CD14-positive monocyte (primary cell): ENCODE measurements around the gene RGS19. TPM values are rescaled to one million over a fixed set of nuclear protein-coding genes. Genes with fewer than 3 reads are reported as not detected.

Experiments used
- DNase-seq, 3 donors: peaks; one replicate each; pipeline ENCODE4 v3.0.0-alpha.2; 2011 to 2022
- H2AFZ ChIP-seq: 2 replicates; pipeline ENCODE4 v1.6.0; 2012; ENCODE audit warnings: mild to moderate bottlenecking, low read depth, low read length, inconsistent platforms; ENCODE audit not compliant: insufficient read depth, poor library complexity, severe bottlenecking
- H3K27ac ChIP-seq, 2 donors: 1 replicate in 1 of 2; 2 replicates in 1 of 2; pipeline ENCODE4 v1.5.1; 2012 to 2013; ENCODE audit warnings: low read length in 2 of 2, control low read depth in 1 of 2, inconsistent platforms in 1 of 2, low read depth in 1 of 2, mild to moderate bottlenecking in 1 of 2
- H3K27me3 ChIP-seq, 2 donors: one replicate each; pipeline versions ENCODE4 v1.6.0 to v1.6.1; 2011 to 2013; ENCODE audit warnings: low read length in 2 of 2; ENCODE audit not compliant: control insufficient read depth in 2 of 2, insufficient read depth in 2 of 2
- H3K36me3 ChIP-seq, 2 donors: replicated peaks in 1 of 2; 1 replicate in 1 of 2; 2 replicates in 1 of 2; pipeline versions ENCODE4 v1.5.1 to v1.6.1; 2012 to 2013; ENCODE audit warnings: low read length in 2 of 2, control low read depth in 1 of 2, inconsistent platforms in 1 of 2, mild to moderate bottlenecking in 1 of 2; ENCODE audit not compliant: insufficient read depth in 2 of 2, control insufficient read depth in 1 of 2
- H3K4me1 ChIP-seq, 2 donors: 1 replicate in 1 of 2; 2 replicates in 1 of 2; pipeline versions ENCODE4 v1.5.1 to v1.6.1; 2012 to 2013; ENCODE audit warnings: low read length in 2 of 2, control low read depth in 1 of 2, inconsistent platforms in 1 of 2, mild to moderate bottlenecking in 1 of 2, moderate library complexity in 1 of 2; ENCODE audit not compliant: insufficient read depth in 2 of 2, control insufficient read depth in 1 of 2
- H3K4me2 ChIP-seq: replicated peaks from 2 replicates; pipeline ENCODE3; 2012; ENCODE audit warnings: low read length, moderate library complexity, mild to moderate bottlenecking; ENCODE audit not compliant: poor library complexity, severe bottlenecking; ENCODE audit errors: extremely low read depth
- H3K4me3 ChIP-seq, 3 experiments: fragments of 200-600 bp in 1 of 3; sonication (generic) in 1 of 3; replicated peaks in 1 of 3; 1 replicate in 2 of 3; 2 replicates in 1 of 3; pipeline ENCODE4 v1.5.1; 2011 to 2013; ENCODE audit warnings: low read length in 3 of 3, mild to moderate bottlenecking in 3 of 3, control low read depth in 2 of 3, low read depth in 2 of 3, inconsistent platforms in 1 of 3, moderate library complexity in 1 of 3
- H3K79me2 ChIP-seq: 2 replicates; pipeline ENCODE4 v1.6.0; 2012; ENCODE audit warnings: mild to moderate bottlenecking, control low read depth, inconsistent platforms, low read length, moderate library complexity; ENCODE audit not compliant: insufficient read depth
- H3K9ac ChIP-seq: 2 replicates; pipeline ENCODE4 v1.6.0; 2017; ENCODE audit warnings: low read length, mild to moderate bottlenecking; ENCODE audit not compliant: insufficient read depth, poor library complexity, severe bottlenecking
- H3K9me3 ChIP-seq, 2 donors: replicated peaks in 1 of 2; 1 replicate in 1 of 2; 2 replicates in 1 of 2; pipeline versions ENCODE4 v1.5.1 to v1.6.1; 2012 to 2013; ENCODE audit warnings: low read length in 2 of 2, control low read depth in 1 of 2; ENCODE audit not compliant: control insufficient read depth in 1 of 2, insufficient read depth in 1 of 2
- H4K20me1 ChIP-seq: 2 replicates; pipeline ENCODE4 v1.6.0; 2012; ENCODE audit warnings: mild to moderate bottlenecking, low read length, control low read depth, moderate library complexity; ENCODE audit not compliant: insufficient read depth
- H3K27ac Mint-ChIP-seq, 7 donors: one replicate each; pipeline ENCODE4 v1.8.0; 2020; ENCODE audit warnings: mild to moderate bottlenecking in 7 of 7, mixed read lengths in 7 of 7, moderate library complexity in 6 of 7, inconsistent platforms in 2 of 7
- H3K27me3 Mint-ChIP-seq, 3 donors: one replicate each; pipeline ENCODE4 v1.8.0; 2021 to 2022; ENCODE audit warnings: low read depth in 3 of 3, mild to moderate bottlenecking in 3 of 3, mixed read lengths in 3 of 3, moderate library complexity in 3 of 3, inconsistent platforms in 1 of 3
- H3K36me3 Mint-ChIP-seq, 2 donors: one replicate each; pipeline ENCODE4 v1.8.0; 2020; ENCODE audit warnings: mixed read lengths in 2 of 2, inconsistent platforms in 1 of 2, mild to moderate bottlenecking in 1 of 2
- H3K4me1 Mint-ChIP-seq: one replicate; pipeline ENCODE4 v1.8.0; 2020; ENCODE audit warnings: mild to moderate bottlenecking, mixed read lengths
- H3K4me3 Mint-ChIP-seq, 2 donors: one replicate each; pipeline ENCODE4 v1.8.0; 2020; ENCODE audit warnings: mild to moderate bottlenecking in 2 of 2, mixed read lengths in 2 of 2, moderate library complexity in 1 of 2
- H3K9me3 Mint-ChIP-seq, 7 donors: one replicate each; pipeline ENCODE4 v1.8.0; 2020 to 2022; ENCODE audit warnings: mixed read lengths in 7 of 7, mild to moderate bottlenecking in 6 of 7, moderate library complexity in 6 of 7, inconsistent platforms in 2 of 7
- CTCF ChIP-seq: fragments of 200-600 bp; IDR thresholded peaks from one replicate; pipeline ENCODE4 v1.8.0; 2022; ENCODE audit warnings: antibody characterized with exemption, mild to moderate bottlenecking
- WGBS: methylation state at CpG from one replicate; pipeline ENCODE4 v1.1.5; 2013; ENCODE audit warnings: missing lambda C conversion rate; ENCODE audit not compliant: insufficient coverage; 5-methylcytosine and 5-hydroxymethylcytosine counted together
- intact Hi-C, 2 donors: fragments of 100-400 bp; cut with micrococcal nuclease; formaldehyde crosslinking; loops; one replicate each; pipeline versions ENCODE4 v1.15.0 to v1.15.1; 2023
- polyA plus RNA-seq, 3 donors: library from polyadenylated mRNA; depleted of rRNA in 1 of 3; unstranded in 2 of 3; stranded (reverse) in 1 of 3; fragments of 300-500 nt in 2 of 3; fragments of >200 nt in 1 of 3; fragmentation: Illumina TruSeq in 2 of 3; gene quantifications; 1 replicate in 2 of 3; 2 replicates in 1 of 3; pipeline ENCODE4 v1.2.3, GENCODE V29; 2012 to 2021

The RGS19 gene
- polyA plus RNA-seq, 3 donors: 235 to 280 (median 244) TPM

DNA sequence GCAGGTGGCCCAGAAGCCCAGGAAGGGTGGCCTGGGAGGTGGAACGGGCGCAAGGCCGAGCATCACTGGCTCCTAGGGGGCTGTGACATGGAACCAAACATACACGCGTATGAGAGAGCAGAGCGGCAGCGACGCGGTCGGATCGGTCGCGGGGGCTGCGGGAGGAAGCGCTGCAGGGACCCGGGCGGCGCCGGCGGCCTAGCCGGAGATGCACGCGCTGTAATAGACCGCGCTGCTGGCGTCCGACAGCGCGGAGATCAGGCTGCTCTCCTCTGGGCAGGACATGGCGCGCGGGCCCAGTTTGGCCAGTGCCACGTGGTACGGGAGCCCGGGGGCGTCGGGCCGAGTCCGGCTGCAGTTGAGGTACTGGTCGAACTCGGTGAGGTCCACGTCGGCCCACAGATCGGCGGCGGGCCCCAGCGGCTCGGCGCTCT is 31.3 kb downstream of the RGS19 start:
- Histone ChIP-seq H3K36me3 (no peaks in the 10 kb centered on the region), H3K4me2 (no peak overlapping the region), H3K27ac (no peak overlapping the region), H3K79me2 (no peaks in the 10 kb centered on the region), H3K4me1 (peaks cover 0 to 7% of the 10 kb centered on the region in 2 donors), H2AFZ (no peak overlapping the region), H3K9ac (no peak overlapping the region), H4K20me1 (no peaks in the 10 kb centered on the region), H3K4me3 (no peak overlapping the region), H3K9me3 (peaks cover 0 to 14% of the 10 kb centered on the region in 2 donors), H3K27me3 (peaks cover 17 to 55% of the 10 kb centered on the region in 2 donors)
- Mint-ChIP-seq H3K4me3 (peak overlapping the region in 1 of 2 donors; percentile 51), H3K27me3 (peaks cover 61 to 81% (median 69%) of the 10 kb centered on the region in 3 donors), H3K36me3 (no peaks in the 10 kb centered on the region), H3K4me1 (peaks cover 3% of the 10 kb centered on the region), H3K9me3 (peaks cover 0 to 9% (median 1%) of the 10 kb centered on the region in 7 donors), H3K27ac (no peak overlapping the region)
- no peak for DNase-seq
- intact Hi-C loops: no loop called here
- no peak for TF ChIP-seq CTCF
- WGBS: 64% methylated on average over 49 of the region's 49 CpGs

- Histone ChIP-seq H3K4me1 (peaks cover 5 to 11% of the 10 kb centered on the region in 2 donors), H3K4me2 (no peak overlapping the region)
- no peak overlapping the region for H3K27ac Mint-ChIP-seq
Measured at GRCh38 chr20:64047046-64047389, 32.3 kb downstream of the RGS19 start.

More at GRCh38 chr20:64047046-64047389, 32.3 kb downstream of the RGS19 start:
- no peaks in the 10 kb centered on the region for H4K20me1 ChIP-seq
- H3K9me3 ChIP-seq: peaks cover 0 to 14% of the 10 kb centered on the region in 2 donors
- 96% methylated on average over 7 of the region's 8 CpGs for WGBS
- peaks cover 0 to 9% (median 1%) of the 10 kb centered on the region in 7 donors for H3K9me3 Mint-ChIP-seq
- H2AFZ ChIP-seq: no peak overlapping the region
- H3K79me2 ChIP-seq: no peaks in the 10 kb centered on the region
- H3K4me1 Mint-ChIP-seq: peaks cover 5% of the 10 kb centered on the region
- no peak overlapping the region for H3K27ac ChIP-seq
- H3K4me3 ChIP-seq: no peak overlapping the region
- peaks cover 65 to 82% (median 67%) of the 10 kb centered on the region in 3 donors for H3K27me3 Mint-ChIP-seq
- no peaks in the 10 kb centered on the region for H3K36me3 ChIP-seq
- no peak for TF ChIP-seq CTCF
- no peak overlapping the region for H3K9ac ChIP-seq
- intact Hi-C loops: no loop called here
- H3K4me3 Mint-ChIP-seq: peak overlapping the region in 1 of 2 donors; percentile 54
- DNase-seq: no peak
- H3K27me3 ChIP-seq: peaks cover 19 to 54% of the 10 kb centered on the region in 2 donors
- H3K36me3 Mint-ChIP-seq: no peaks in the 10 kb centered on the region
